Measurements from ENCODE around the gene ST8SIA4.

Gene ST8SIA4

GRCh38 chr5:100905259-100905914 is 2.3 kb upstream of the ST8SIA4 start:
- Histone ChIP-seq H3K27ac (ENCODE audit: low read depth, low read length) (no peak overlapping the region), H3K4me2 (ENCODE audit: low read length) (no peak overlapping the region), H3K14ac (ENCODE audit: low read length) (no peak overlapping the region), H2BK5ac (ENCODE audit: low read depth, low read length, poor library complexity) (no peak overlapping the region), H3K9ac (ENCODE audit: low read length) (no peak overlapping the region), H2AK5ac (ENCODE audit: low read length) (no peak overlapping the region), H3K36me3 (ENCODE audit: control insufficient read depth in 1 of 2, insufficient read depth in 2 of 2, low read length in 2 of 2) (no peaks in the 10 kb centered on the region), H3K27me3 (ENCODE audit: insufficient read depth, low read length) (peaks cover 8% of the 10 kb centered on the region), H3K9me3 (ENCODE audit: insufficient read depth, low read depth, low read length) (peaks cover 3% of the 10 kb centered on the region), H3K4ac (ENCODE audit: low read depth, low read length) (no peak overlapping the region), H3K79me2 (ENCODE audit: control insufficient read depth, insufficient read depth, low read length, poor library complexity) (no peaks in the 10 kb centered on the region), H4K12ac (ENCODE audit: low read depth, low read length) (no peak overlapping the region), H3K79me1 (ENCODE audit: low read length) (peaks cover 3% of the 10 kb centered on the region), H3K23ac (ENCODE audit: low read length) (no peak overlapping the region), H2AFZ (ENCODE audit: insufficient read depth, low read length, poor library complexity) (no peak overlapping the region), H4K91ac (ENCODE audit: low read depth, low read length) (no peak overlapping the region), H3K4me3 (ENCODE audit: low read depth, low read length) (no peak overlapping the region), H2BK120ac (ENCODE audit: insufficient read depth, low read length, poor library complexity) (no peak overlapping the region), H3K18ac (ENCODE audit: low read length) (no peak overlapping the region), H3K4me1 (ENCODE audit: control insufficient read depth in 1 of 2, insufficient read depth in 2 of 2, low read length in 2 of 2) (peaks cover 5 to 8% of the 10 kb centered on the region in 2 experiments), H4K8ac (ENCODE audit: low read depth, low read length) (no peak overlapping the region), H2BK12ac (ENCODE audit: low read length) (no peak overlapping the region)
- DNase-seq: no peak
- no CpG with 5 or more reads among the region's 6 CpGs for WGBS (ENCODE audit: extremely low coverage, insufficient coverage, insufficient read length)

- no CpG with 5 or more reads among the region's 23 CpGs for WGBS (ENCODE audit: extremely low coverage, insufficient coverage, insufficient read length)
- H3K27ac ChIP-seq (ENCODE audit: low read depth, low read length): no peak overlapping the region
- no peaks in the 10 kb centered on the region for H3K36me3 ChIP-seq (ENCODE audit: control insufficient read depth in 1 of 2, insufficient read depth in 2 of 2, low read length in 2 of 2)
- H2BK12ac ChIP-seq (ENCODE audit: low read length): no peak overlapping the region
- no peak overlapping the region for H2BK120ac ChIP-seq (ENCODE audit: insufficient read depth, low read length, poor library complexity)
- no peak overlapping the region for H4K8ac ChIP-seq (ENCODE audit: low read depth, low read length)
- H3K4me2 ChIP-seq (ENCODE audit: low read length): no peak overlapping the region
- H3K4me3 ChIP-seq (ENCODE audit: low read depth, low read length): no peak overlapping the region
- H3K9ac ChIP-seq (ENCODE audit: low read length): no peak overlapping the region
- H3K27me3 ChIP-seq (ENCODE audit: insufficient read depth, low read length): peaks cover 8% of the 10 kb centered on the region
- H2BK5ac ChIP-seq (ENCODE audit: low read depth, low read length, poor library complexity): no peak overlapping the region
- H4K91ac ChIP-seq (ENCODE audit: low read depth, low read length): no peak overlapping the region
- no peaks in the 10 kb centered on the region for H3K79me2 ChIP-seq (ENCODE audit: control insufficient read depth, insufficient read depth, low read length, poor library complexity)
- no peak overlapping the region for H4K12ac ChIP-seq (ENCODE audit: low read depth, low read length)
- H3K23ac ChIP-seq (ENCODE audit: low read length): no peak overlapping the region
- H2AFZ ChIP-seq (ENCODE audit: insufficient read depth, low read length, poor library complexity): no peak overlapping the region
- H3K4ac ChIP-seq (ENCODE audit: low read depth, low read length): no peak overlapping the region
- H2AK5ac ChIP-seq (ENCODE audit: low read length): no peak overlapping the region
- H3K9me3 ChIP-seq (ENCODE audit: insufficient read depth, low read depth, low read length): peaks cover 3% of the 10 kb centered on the region
- no peak overlapping the region for H3K18ac ChIP-seq (ENCODE audit: low read length)
- peaks cover 5 to 8% of the 10 kb centered on the region in 2 experiments for H3K4me1 ChIP-seq (ENCODE audit: control insufficient read depth in 1 of 2, insufficient read depth in 2 of 2, low read length in 2 of 2)
- no peak overlapping the region for H3K14ac ChIP-seq (ENCODE audit: low read length)
- H3K79me1 ChIP-seq (ENCODE audit: low read length): peaks cover 3% of the 10 kb centered on the region
- DNase-seq: peak in 1 of 2 donors; percentile 21
These were observed 1.3 kb upstream of the ST8SIA4 start for GRCh38 chr5:100904259-100904861.

GRCh38 chr5:100902440-100903038 is 543 bp downstream of the ST8SIA4 start:
- H4K12ac ChIP-seq (ENCODE audit: low read depth, low read length): peak overlapping the region; percentile 13
- H3K9ac ChIP-seq (ENCODE audit: low read length): no peak overlapping the region
- H4K8ac ChIP-seq (ENCODE audit: low read depth, low read length): no peak overlapping the region
- no peak overlapping the region for H3K18ac ChIP-seq (ENCODE audit: low read length)
- peaks cover 3% of the 10 kb centered on the region for H3K79me1 ChIP-seq (ENCODE audit: low read length)
- no peaks in the 10 kb centered on the region for H3K79me2 ChIP-seq (ENCODE audit: control insufficient read depth, insufficient read depth, low read length, poor library complexity)
- H2BK5ac ChIP-seq (ENCODE audit: low read depth, low read length, poor library complexity): no peak overlapping the region
- no peak overlapping the region for H3K14ac ChIP-seq (ENCODE audit: low read length)
- peaks cover 8% of the 10 kb centered on the region for H3K27me3 ChIP-seq (ENCODE audit: insufficient read depth, low read length)
- peaks cover 5 to 8% of the 10 kb centered on the region in 2 experiments for H3K4me1 ChIP-seq (ENCODE audit: control insufficient read depth in 1 of 2, insufficient read depth in 2 of 2, low read length in 2 of 2)
- H2BK120ac ChIP-seq (ENCODE audit: insufficient read depth, low read length, poor library complexity): no peak overlapping the region
- H2BK12ac ChIP-seq (ENCODE audit: low read length): no peak overlapping the region
- H3K23ac ChIP-seq (ENCODE audit: low read length): no peak overlapping the region
- no peak overlapping the region for H2AK5ac ChIP-seq (ENCODE audit: low read length)
- H3K4ac ChIP-seq (ENCODE audit: low read depth, low read length): no peak overlapping the region
- no peak overlapping the region for H4K91ac ChIP-seq (ENCODE audit: low read depth, low read length)
- no CpG with 5 or more reads among the region's 14 CpGs for WGBS (ENCODE audit: extremely low coverage, insufficient coverage, insufficient read length)
- peak overlapping the region; percentile 59 for H3K4me3 ChIP-seq (ENCODE audit: low read depth, low read length)
- peak overlapping the region; percentile 89 for H3K4me2 ChIP-seq (ENCODE audit: low read length)
- H2AFZ ChIP-seq (ENCODE audit: insufficient read depth, low read length, poor library complexity): peak overlapping the region; percentile 62
- H3K9me3 ChIP-seq (ENCODE audit: insufficient read depth, low read depth, low read length): peaks cover 3% of the 10 kb centered on the region
- no peaks in the 10 kb centered on the region for H3K36me3 ChIP-seq (ENCODE audit: control insufficient read depth in 1 of 2, insufficient read depth in 2 of 2, low read length in 2 of 2)
- peak in 1 of 2 donors; percentile 26 for DNase-seq
- no peak overlapping the region for H3K27ac ChIP-seq (ENCODE audit: low read depth, low read length)

GRCh38 chr5:100901821-100902341 is 1.2 kb downstream of the ST8SIA4 start:
- no peaks in the 10 kb centered on the region for H3K79me2 ChIP-seq (ENCODE audit: control insufficient read depth, insufficient read depth, low read length, poor library complexity)
- WGBS (ENCODE audit: extremely low coverage, insufficient coverage, insufficient read length): no CpG with 5 or more reads among the region's 9 CpGs

More at GRCh38 chr5:100901821-100902341, 1.2 kb downstream of the ST8SIA4 start:
- H3K4me3 ChIP-seq (ENCODE audit: low read depth, low read length): no peak overlapping the region
- no peak overlapping the region for H3K27ac ChIP-seq (ENCODE audit: low read depth, low read length)
- H3K18ac ChIP-seq (ENCODE audit: low read length): no peak overlapping the region
- no peak overlapping the region for H3K4me2 ChIP-seq (ENCODE audit: low read length)
- H2AFZ ChIP-seq (ENCODE audit: insufficient read depth, low read length, poor library complexity): no peak overlapping the region
- H3K79me1 ChIP-seq (ENCODE audit: low read length): peaks cover 3% of the 10 kb centered on the region
- H4K8ac ChIP-seq (ENCODE audit: low read depth, low read length): no peak overlapping the region
- peak; percentile 59 to 74 for DNase-seq
- no peak overlapping the region for H2BK12ac ChIP-seq (ENCODE audit: low read length)
- H3K9me3 ChIP-seq (ENCODE audit: insufficient read depth, low read depth, low read length): peaks cover 3% of the 10 kb centered on the region
- no peak overlapping the region for H3K4ac ChIP-seq (ENCODE audit: low read depth, low read length)
- no peak overlapping the region for H3K9ac ChIP-seq (ENCODE audit: low read length)
- H3K23ac ChIP-seq (ENCODE audit: low read length): no peak overlapping the region
- H2BK120ac ChIP-seq (ENCODE audit: insufficient read depth, low read length, poor library complexity): no peak overlapping the region
- peaks cover 5 to 8% of the 10 kb centered on the region in 2 experiments for H3K4me1 ChIP-seq (ENCODE audit: control insufficient read depth in 1 of 2, insufficient read depth in 2 of 2, low read length in 2 of 2)
- peaks cover 8% of the 10 kb centered on the region for H3K27me3 ChIP-seq (ENCODE audit: insufficient read depth, low read length)
- H4K12ac ChIP-seq (ENCODE audit: low read depth, low read length): no peak overlapping the region
- no peak overlapping the region for H2AK5ac ChIP-seq (ENCODE audit: low read length)
- H2BK5ac ChIP-seq (ENCODE audit: low read depth, low read length, poor library complexity): no peak overlapping the region
- H3K36me3 ChIP-seq (ENCODE audit: control insufficient read depth in 1 of 2, insufficient read depth in 2 of 2, low read length in 2 of 2): no peaks in the 10 kb centered on the region
- H4K91ac ChIP-seq (ENCODE audit: low read depth, low read length): no peak overlapping the region
- no peak overlapping the region for H3K14ac ChIP-seq (ENCODE audit: low read length)

All from trophoblast cell (in vitro differentiated cells and primary cell).